ENCODE measurements around the gene TAF4.
A peak's percentile ranks its signal among the peaks of the same experiment; 100 is the strongest.
"Not testable (repeated sequence)": the region's sequence is repeated elsewhere in the genome, so short reads cannot be mapped to it uniquely, and the experiment has no call there.

The TAF4 gene

DNA sequence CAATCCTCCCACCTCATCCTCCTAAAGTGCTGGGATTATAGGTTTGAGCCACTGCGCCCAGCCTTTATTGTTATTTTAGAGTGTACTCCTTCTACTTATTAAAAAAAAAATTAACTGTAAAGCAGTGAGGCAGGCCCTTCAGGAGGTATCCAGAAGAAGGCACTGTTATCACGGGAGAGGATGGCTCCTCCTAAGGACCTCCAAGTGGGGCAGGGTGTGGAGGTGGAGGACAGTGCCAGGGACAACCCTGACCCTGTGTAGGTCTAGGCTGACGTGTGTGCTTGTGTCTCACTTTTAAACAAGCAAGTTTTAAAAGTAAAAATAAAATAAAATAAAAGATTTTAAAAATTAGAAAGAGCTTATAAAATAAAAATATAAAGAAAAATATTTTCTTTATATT lies 23.7 kb upstream of the TAF4 start:
- DNase-seq: no peak
- Mint-ChIP-seq H3K36me3 (ENCODE audit: insufficient read depth) (peaks cover 2% of the 10 kb centered on the region), H3K4me3 (no peak overlapping the region), H3K4me1 (ENCODE audit: low read depth in 2 of 2) (no peaks in the 10 kb centered on the region), H3K9me3 (no peaks in the 10 kb centered on the region), H3K27me3 (peaks cover 28% of the 10 kb centered on the region in 2 donors), H3K27ac (no peak overlapping the region)
- ATAC-seq (replicated peaks): peak; percentile 32

DNA sequence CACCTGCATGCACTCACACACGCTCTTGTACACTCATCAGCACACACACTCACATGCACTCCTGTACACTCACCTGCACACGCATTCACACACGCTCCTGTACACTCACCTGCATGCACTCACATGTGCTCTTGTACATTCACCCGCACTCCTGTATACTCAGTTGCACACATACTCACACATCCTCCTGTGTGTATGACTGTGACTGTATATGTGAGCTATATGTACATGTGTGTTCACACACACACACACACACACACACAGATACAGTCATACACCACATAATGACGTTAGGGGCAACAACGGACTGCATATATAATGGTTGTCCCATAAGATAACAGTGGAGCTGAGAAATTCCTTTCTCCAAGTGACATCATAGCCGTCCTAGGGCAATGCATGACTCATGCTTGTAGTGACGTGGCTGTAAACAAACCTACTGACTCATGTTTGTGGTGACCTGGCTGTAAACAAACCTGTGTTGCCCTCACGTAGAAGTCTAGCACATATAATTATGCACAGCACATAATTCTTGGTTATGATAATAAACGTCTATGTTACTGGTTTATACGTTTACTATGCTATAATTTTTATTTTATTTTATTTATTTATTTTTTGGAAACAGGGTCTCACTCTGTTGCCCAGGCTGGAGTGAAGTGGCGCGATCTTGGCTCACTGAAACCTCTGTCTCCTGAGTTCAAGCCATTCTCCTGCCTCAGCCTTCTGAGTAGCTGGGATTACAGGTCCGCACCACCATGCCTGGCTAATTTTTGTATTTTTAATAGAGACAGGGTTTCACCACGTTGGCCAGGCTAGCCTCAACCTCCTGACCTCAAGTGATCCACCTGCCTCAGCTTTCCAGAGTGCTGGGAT lies 22.8 kb upstream of the TAF4 start:
- H3K27ac Mint-ChIP-seq: no peak overlapping the region
- peak; percentile 90 for ATAC-seq (replicated peaks)
- DNase-seq: no peak
- peaks cover 27 to 29% of the 10 kb centered on the region in 2 donors for H3K27me3 Mint-ChIP-seq
- no peaks in the 10 kb centered on the region for H3K4me1 Mint-ChIP-seq (ENCODE audit: low read depth in 2 of 2)
- no peak overlapping the region for H3K4me3 Mint-ChIP-seq
- H3K36me3 Mint-ChIP-seq (ENCODE audit: insufficient read depth): peaks cover 4% of the 10 kb centered on the region
- no peaks in the 10 kb centered on the region for H3K9me3 Mint-ChIP-seq

DNA sequence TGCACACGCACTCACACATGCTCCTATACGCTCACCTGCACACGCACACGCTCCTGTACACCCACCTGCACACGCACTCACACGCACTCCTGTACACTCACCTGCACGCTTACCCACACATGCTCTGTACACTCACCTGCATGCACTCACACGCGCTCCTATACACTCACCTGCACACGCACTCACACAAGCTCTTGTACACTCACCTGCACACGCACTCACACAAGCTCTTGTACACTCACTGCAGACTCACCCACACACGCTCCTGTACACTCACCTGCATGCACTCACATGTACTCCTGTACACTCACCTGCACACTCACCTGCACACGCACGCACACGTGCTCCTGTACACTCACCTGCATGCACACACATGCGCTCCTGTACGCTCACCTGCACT lies 22.0 kb upstream of the TAF4 start:
- Mint-ChIP-seq H3K4me1 (ENCODE audit: low read depth in 2 of 2) (no peaks in the 10 kb centered on the region), H3K9me3 (no peaks in the 10 kb centered on the region), H3K27ac (no peak overlapping the region), H3K27me3 (peaks cover 23 to 27% of the 10 kb centered on the region in 2 donors), H3K36me3 (ENCODE audit: insufficient read depth) (peaks cover 5% of the 10 kb centered on the region), H3K4me3 (no peak overlapping the region)
- DNase-seq (no peak), ATAC-seq (replicated peaks) (no peak)

GRCh38 chr20:62087227-62087626 lies 21.5 kb upstream of the TAF4 start:
- DNase-seq: no peak
- no peak overlapping the region for H3K27ac Mint-ChIP-seq
- H3K4me1 Mint-ChIP-seq (ENCODE audit: low read depth in 2 of 2): no peaks in the 10 kb centered on the region
- ATAC-seq (replicated peaks): no peak
- no peak overlapping the region for H3K4me3 Mint-ChIP-seq
- peaks cover 19 to 27% of the 10 kb centered on the region in 2 donors for H3K27me3 Mint-ChIP-seq
- peaks cover 5% of the 10 kb centered on the region for H3K36me3 Mint-ChIP-seq (ENCODE audit: insufficient read depth)
- no peaks in the 10 kb centered on the region for H3K9me3 Mint-ChIP-seq

DNA sequence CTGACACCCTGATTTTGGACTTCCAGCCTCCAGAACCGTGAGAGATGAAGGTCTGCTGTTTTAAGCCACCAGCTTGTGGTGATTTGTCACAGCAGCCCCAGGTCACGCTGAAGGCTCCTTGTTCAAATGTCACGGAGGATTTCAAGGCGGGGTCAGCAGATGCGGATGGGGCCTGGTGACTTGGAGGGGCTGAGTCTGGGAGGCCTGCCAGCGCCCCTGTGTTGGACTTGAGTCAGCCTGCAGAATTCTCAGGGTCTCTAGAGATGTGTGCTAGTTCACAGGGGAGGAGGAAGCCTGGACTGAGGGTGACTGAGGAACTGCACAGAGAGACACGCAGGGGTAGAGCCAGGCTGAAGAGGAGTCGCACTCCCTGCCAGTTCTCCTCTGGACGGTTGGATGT lies 19.5 kb upstream of the TAF4 start:
- peaks cover 5% of the 10 kb centered on the region for H3K36me3 Mint-ChIP-seq (ENCODE audit: insufficient read depth)
- H3K9me3 Mint-ChIP-seq: no peaks in the 10 kb centered on the region
- ATAC-seq (replicated peaks) (no peak), DNase-seq (no peak)
- no peak overlapping the region for H3K27ac Mint-ChIP-seq
- peaks cover 16 to 19% of the 10 kb centered on the region in 2 donors for H3K27me3 Mint-ChIP-seq
- no peak overlapping the region for H3K4me3 Mint-ChIP-seq
- no peaks in the 10 kb centered on the region for H3K4me1 Mint-ChIP-seq (ENCODE audit: low read depth in 2 of 2)

GRCh38 chr20:62084224-62084623 lies 18.5 kb upstream of the TAF4 start:
- H3K9me3 Mint-ChIP-seq; ATAC-seq (replicated peaks); H3K4me3 Mint-ChIP-seq; H3K4me1 Mint-ChIP-seq (ENCODE audit: low read depth in 2 of 2); DNase-seq; H3K27ac Mint-ChIP-seq; H3K36me3 Mint-ChIP-seq (ENCODE audit: insufficient read depth): not testable (repeated sequence)
- peaks cover 19% of the 10 kb centered on the region in 2 donors for H3K27me3 Mint-ChIP-seq

GRCh38 chr20:62083312-62083711 lies 17.6 kb upstream of the TAF4 start:
- ATAC-seq (replicated peaks): no peak
- H3K4me1 Mint-ChIP-seq (ENCODE audit: low read depth in 2 of 2): no peaks in the 10 kb centered on the region
- H3K36me3 Mint-ChIP-seq (ENCODE audit: insufficient read depth): peaks cover 2% of the 10 kb centered on the region

DNA sequence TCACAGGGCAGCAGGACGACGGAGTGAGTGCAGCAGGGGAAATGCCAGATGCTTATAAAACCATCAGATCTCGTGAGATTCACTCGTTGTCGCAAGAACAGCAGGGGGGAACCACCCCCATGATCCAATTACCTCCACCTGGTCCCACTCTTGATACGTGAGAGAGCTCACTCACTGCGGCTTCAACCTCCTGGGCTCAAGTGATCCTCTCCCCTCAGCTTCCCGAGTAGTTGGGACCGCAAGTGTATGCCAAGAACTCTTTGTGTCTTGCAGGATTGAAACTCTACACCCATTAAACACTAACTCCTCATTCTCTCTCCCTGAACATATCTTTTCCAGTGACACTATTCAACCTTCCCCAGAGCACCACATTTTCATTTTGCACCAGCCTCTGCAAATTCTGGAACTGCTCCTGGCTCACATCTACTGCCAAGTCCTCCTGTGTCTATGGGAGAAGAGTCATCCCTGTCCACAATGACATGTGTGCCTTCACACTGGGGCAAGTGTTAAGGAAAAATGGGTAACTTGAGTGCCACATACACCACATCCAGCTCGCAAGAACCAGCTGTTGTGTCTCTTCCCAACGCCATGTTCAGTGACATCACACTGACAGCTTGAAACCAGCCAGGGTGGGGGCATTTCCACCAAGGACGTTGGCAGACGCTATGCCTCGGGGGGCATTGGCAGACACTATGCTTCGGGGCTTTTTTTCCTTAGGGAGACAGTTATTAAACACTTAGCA lies 14.7 kb upstream of the TAF4 start:
- H3K4me3 Mint-ChIP-seq: no peak overlapping the region
- H3K27ac Mint-ChIP-seq: peak overlapping the region in 1 of 2 donors; percentile 8
- ATAC-seq (replicated peaks) (no peak), DNase-seq (no peak)
- no peaks in the 10 kb centered on the region for H3K9me3 Mint-ChIP-seq
- H3K27me3 Mint-ChIP-seq: peaks cover 17 to 19% of the 10 kb centered on the region in 2 donors
- H3K36me3 Mint-ChIP-seq (ENCODE audit: insufficient read depth): peaks cover 2% of the 10 kb centered on the region
- no peaks in the 10 kb centered on the region for H3K4me1 Mint-ChIP-seq (ENCODE audit: low read depth in 2 of 2)

More at GRCh38 chr20:62083312-62083711, 17.6 kb upstream of the TAF4 start:
- Mint-ChIP-seq H3K27me3 (peaks cover 19% of the 10 kb centered on the region in 2 donors), H3K4me3 (no peak overlapping the region), H3K27ac (peak overlapping the region in 1 of 2 donors; percentile 22), H3K9me3 (no peaks in the 10 kb centered on the region)
- DNase-seq: no peak

DNA sequence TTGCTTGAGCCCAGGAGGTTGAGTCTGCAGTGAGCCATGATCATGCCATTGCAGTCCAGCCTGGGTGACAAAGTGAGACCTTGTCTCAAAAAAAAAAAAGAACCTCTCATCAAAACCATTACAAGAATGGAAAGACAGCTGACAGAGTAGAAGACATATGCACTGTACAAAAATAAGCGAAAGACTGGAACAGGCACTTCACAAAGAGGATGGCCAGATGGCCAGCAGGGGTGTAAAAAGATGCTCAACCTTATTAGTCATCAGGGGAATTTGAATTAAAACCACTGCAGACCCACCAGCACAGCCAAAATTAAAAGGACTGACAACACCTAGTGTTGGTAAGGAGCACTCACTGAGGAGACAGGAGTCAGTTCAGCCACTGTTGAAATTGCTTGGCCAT lies 13.5 kb upstream of the TAF4 start:
- Mint-ChIP-seq H3K27ac (no peak overlapping the region), H3K9me3 (peaks cover 0 to 3% of the 10 kb centered on the region in 2 donors)

DNA sequence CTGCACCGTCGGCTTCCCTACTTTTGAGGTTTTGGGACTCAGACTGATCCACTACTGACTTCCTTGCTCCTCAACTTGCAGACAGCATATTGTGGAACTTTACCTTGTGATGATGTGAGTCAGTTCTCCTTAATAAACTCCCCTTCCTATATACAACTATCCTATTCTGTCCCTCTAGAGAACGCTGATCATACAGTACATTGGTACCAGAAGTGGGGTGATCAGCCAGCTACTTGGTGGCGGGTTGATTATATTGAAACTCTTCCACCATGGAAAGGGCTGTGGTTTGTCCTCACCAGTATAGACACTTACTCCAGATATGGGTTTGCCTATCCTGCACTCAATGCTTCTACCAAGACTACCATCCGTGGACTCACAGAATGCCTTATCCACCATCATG lies 7.6 kb upstream of the TAF4 start:
- peaks cover 0 to 4% of the 10 kb centered on the region in 2 donors for H3K9me3 Mint-ChIP-seq
- ATAC-seq (replicated peaks) (no peak), DNase-seq (no peak)
- H3K4me3 Mint-ChIP-seq: no peak overlapping the region
- H3K36me3 Mint-ChIP-seq (ENCODE audit: insufficient read depth): no peaks in the 10 kb centered on the region
- H3K4me1 Mint-ChIP-seq (ENCODE audit: low read depth in 2 of 2): no peaks in the 10 kb centered on the region
- H3K27ac Mint-ChIP-seq: no peak overlapping the region
- H3K27me3 Mint-ChIP-seq: peaks cover 0 to 24% of the 10 kb centered on the region in 2 donors

More for the DNA sequence above, 13.5 kb upstream of the TAF4 start:
- H3K36me3 Mint-ChIP-seq (ENCODE audit: insufficient read depth): peaks cover 2% of the 10 kb centered on the region
- no peak for DNase-seq
- H3K4me1 Mint-ChIP-seq (ENCODE audit: low read depth in 2 of 2): no peaks in the 10 kb centered on the region
- no peak for ATAC-seq (replicated peaks)
- no peak overlapping the region for H3K4me3 Mint-ChIP-seq
- peaks cover 7 to 19% of the 10 kb centered on the region in 2 donors for H3K27me3 Mint-ChIP-seq

- not testable (repeated sequence) for H3K9me3 Mint-ChIP-seq; H3K4me3 Mint-ChIP-seq; H3K27ac Mint-ChIP-seq; DNase-seq; ATAC-seq (replicated peaks)
- Mint-ChIP-seq H3K36me3 (ENCODE audit: insufficient read depth) (peaks cover 12% of the 10 kb centered on the region), H3K4me1 (ENCODE audit: low read depth in 2 of 2) (peaks cover 9 to 12% of the 10 kb centered on the region in 2 donors), H3K27me3 (peaks cover 0 to 24% of the 10 kb centered on the region in 2 donors)
These were observed 6.2 kb upstream of the TAF4 start for GRCh38 chr20:62071669-62072430.

DNA sequence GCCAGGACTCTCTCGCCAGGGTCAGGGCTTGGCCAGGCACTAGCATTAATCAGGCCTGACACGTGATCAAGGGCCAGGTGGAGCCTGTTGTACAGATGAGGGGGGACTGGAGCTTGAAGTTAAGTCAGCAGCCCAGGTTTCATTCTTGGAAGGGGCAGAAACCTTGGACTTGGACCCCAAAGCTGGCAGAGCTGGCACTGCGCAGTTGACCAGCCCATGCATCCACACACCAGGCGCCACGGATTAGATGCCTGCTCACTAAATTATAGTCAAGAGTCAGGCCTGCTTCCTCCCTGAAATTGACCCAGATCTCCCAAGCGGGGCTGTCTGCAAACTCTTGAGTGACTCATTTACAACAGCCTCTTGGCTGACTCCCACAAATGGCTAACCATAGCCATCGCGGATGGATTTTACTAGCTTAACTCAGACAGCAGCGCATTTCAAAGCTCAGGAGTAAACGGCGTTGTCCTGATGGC lies 4.1 kb upstream of the TAF4 start:
- Mint-ChIP-seq H3K4me1 (ENCODE audit: low read depth in 2 of 2) (peaks cover 13 to 15% of the 10 kb centered on the region in 2 donors), H3K36me3 (ENCODE audit: insufficient read depth) (peaks cover 22% of the 10 kb centered on the region), H3K4me3 (no peak overlapping the region), H3K27ac (no peak overlapping the region), H3K9me3 (peaks cover 0 to 2% of the 10 kb centered on the region in 2 donors), H3K27me3 (peaks cover 0 to 24% of the 10 kb centered on the region in 2 donors)
- ATAC-seq (replicated peaks) (no peak), DNase-seq (no peak)

DNA sequence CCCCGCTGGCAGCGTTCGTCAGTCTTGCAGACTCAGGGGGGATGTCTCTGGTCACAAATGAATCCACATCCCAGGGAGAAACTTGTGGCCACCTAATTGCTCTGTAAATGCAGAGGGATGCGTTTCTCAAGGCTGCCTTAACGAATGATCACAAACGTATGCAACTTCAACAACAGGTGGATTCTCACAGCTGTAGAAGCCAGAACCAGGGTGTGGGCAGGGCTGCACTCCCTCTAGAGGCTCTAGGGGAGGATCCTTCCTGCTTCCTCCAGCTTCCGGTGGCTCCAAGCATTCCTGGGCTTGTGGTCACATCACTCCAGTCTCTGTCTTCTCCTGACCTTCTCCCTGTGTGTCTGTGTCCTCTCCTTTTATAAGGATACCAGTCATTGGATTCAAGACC lies 3.3 kb upstream of the TAF4 start:
- H3K27ac Mint-ChIP-seq: no peak overlapping the region
- peaks cover 0 to 24% of the 10 kb centered on the region in 2 donors for H3K27me3 Mint-ChIP-seq
- no peaks in the 10 kb centered on the region for H3K9me3 Mint-ChIP-seq
- peaks cover 13 to 15% of the 10 kb centered on the region in 2 donors for H3K4me1 Mint-ChIP-seq (ENCODE audit: low read depth in 2 of 2)
- DNase-seq (no peak), ATAC-seq (replicated peaks) (no peak)
- no peak overlapping the region for H3K4me3 Mint-ChIP-seq
- peaks cover 26% of the 10 kb centered on the region for H3K36me3 Mint-ChIP-seq (ENCODE audit: insufficient read depth)
